Activated effector memory CD4-positive, alpha-beta T cell treated with Interleukin-2 at 50 U/mL for 16 hours (primary cell): ENCODE results near the gene NDFIP2.

ENCODE experiments used
- DNase-seq: peaks from one replicate; pipeline ENCODE4 v3.0.0-alpha.2; 2020

The NDFIP2 gene

GRCh38 chr13:79604752-79605151, 123.8 kb downstream of the NDFIP2 start:
- DNase-seq: no peak
